ENCODE data around the gene SPAG6.

GRCh38 chr10:22427101-22427500 is 81.8 kb downstream of the SPAG6 start:
- TF ChIP-seq CTCF (IDR thresholded peaks at IDR 0.05; ENCODE audit: low read depth, low read length) (no peak), MAX (IDR thresholded peaks at IDR 0.05; ENCODE audit: low read depth, low read length) (no peak)
